GM23338 (cell line): ENCODE measurements around the gene C22orf39. TPM values are rescaled to one million over a fixed set of nuclear protein-coding genes. Genes with fewer than 3 reads are reported as not detected.

ENCODE experiments used
- ATAC-seq: fragments of 200-7000 bp; cut with Tn5 transposase; 3 replicates; pipeline ENCODE4 v1.9.1; 2020
- DNase-seq: peaks from one replicate; pipeline ENCODE4 v3.0.0-alpha.2; 2015; ENCODE audit warnings: low spot score
- H2AFZ ChIP-seq: fragments of 200-600 bp; sonication (generic); 2 replicates; pipeline ENCODE4 v1.8.0; 2016; ENCODE audit warnings: antibody characterized with exemption, mild to moderate bottlenecking, moderate library complexity
- H3F3A ChIP-seq: fragments of 200-600 bp; sonication (generic); replicated peaks from 2 replicates; pipeline ENCODE4 v1.8.0; 2017; ENCODE audit warnings: antibody characterized with exemption, mixed run types, low read depth
- H3K27ac ChIP-seq: fragments of 200-600 bp; sonication (generic); 2 replicates; pipeline ENCODE4 v1.6.1; 2016; ENCODE audit warnings: low read depth
- H3K27me3 ChIP-seq: fragments of 200-600 bp; sonication (generic); 2 replicates; pipeline ENCODE4 v1.8.0; 2016; ENCODE audit warnings: mild to moderate bottlenecking, mixed run types, moderate library complexity; ENCODE audit not compliant: insufficient read depth
- H3K36me3 ChIP-seq: fragments of 200-600 bp; sonication (generic); 2 replicates; pipeline ENCODE4 v1.8.0; 2016; ENCODE audit warnings: mild to moderate bottlenecking; ENCODE audit not compliant: insufficient read depth
- H3K4me1 ChIP-seq: fragments of 200-600 bp; sonication (generic); 2 replicates; pipeline ENCODE4 v1.8.0; 2016; ENCODE audit warnings: mild to moderate bottlenecking, moderate library complexity; ENCODE audit not compliant: insufficient read depth
- H3K4me2 ChIP-seq: fragments of 200-600 bp; sonication (generic); 2 replicates; pipeline ENCODE4 v1.7.1; 2017; ENCODE audit warnings: mixed run types
- H3K4me3 ChIP-seq: fragments of 200-600 bp; sonication (generic); 2 replicates; pipeline ENCODE4 v1.6.1; 2016; ENCODE audit warnings: mixed run types
- H3K79me2 ChIP-seq: fragments of 200-600 bp; sonication (generic); replicated peaks from 2 replicates; pipeline ENCODE4 v1.8.0; 2017; ENCODE audit warnings: mild to moderate bottlenecking; ENCODE audit not compliant: insufficient read depth
- H3K9me2 ChIP-seq: fragments of 200-600 bp; sonication (generic); 2 replicates; pipeline ENCODE4 v1.8.0; 2017; ENCODE audit not compliant: insufficient read depth
- H4K20me1 ChIP-seq: fragments of 200-600 bp; sonication (generic); replicated peaks from 2 replicates; pipeline ENCODE4 v1.8.0; 2017; ENCODE audit warnings: mild to moderate bottlenecking; ENCODE audit not compliant: insufficient read depth
- H3K27ac Mint-ChIP-seq: 2 replicates; pipeline ENCODE4 v1.8.0; 2020; ENCODE audit warnings: inconsistent platforms, mild to moderate bottlenecking, moderate library complexity, mixed read lengths
- H3K27me3 Mint-ChIP-seq: 3 replicates; pipeline ENCODE4 v1.8.0; 2022; ENCODE audit warnings: low read depth, mild to moderate bottlenecking, moderate library complexity, mixed read lengths, inconsistent platforms; ENCODE audit not compliant: insufficient read depth, poor library complexity
- H3K36me3 Mint-ChIP-seq: 3 replicates; pipeline ENCODE4 v1.8.0; 2021; ENCODE audit warnings: low read depth, mild to moderate bottlenecking, inconsistent platforms, moderate library complexity, mixed read lengths
- H3K4me1 Mint-ChIP-seq: 3 replicates; pipeline ENCODE4 v1.8.0; 2020; ENCODE audit warnings: mild to moderate bottlenecking, inconsistent platforms, mixed read lengths
- H3K4me3 Mint-ChIP-seq: 3 replicates; pipeline ENCODE4 v1.8.0; 2021; ENCODE audit warnings: moderate library complexity, mild to moderate bottlenecking, inconsistent platforms, mixed read lengths
- H3K9me3 Mint-ChIP-seq: 3 replicates; pipeline ENCODE4 v1.8.0; 2020; ENCODE audit warnings: moderate library complexity, mild to moderate bottlenecking, inconsistent platforms, mixed read lengths
- EZH2 ChIP-seq: fragments of 200-600 bp; sonication (generic); IDR thresholded peaks from one replicate; pipeline ENCODE4 v1.8.0; 2017; ENCODE audit warnings: antibody characterized with exemption, mild to moderate bottlenecking, low read depth; ENCODE audit not compliant: unreplicated experiment
- EZH2phosphoT487 ChIP-seq: fragments of 200-600 bp; sonication (generic); IDR thresholded peaks from one replicate; pipeline ENCODE4 v1.8.1; 2018; ENCODE audit warnings: antibody characterized with exemption; ENCODE audit not compliant: unreplicated experiment
- JUNB ChIP-seq: IDR thresholded peaks from one replicate; pipeline ENCODE4 v1.6.1; 2016; ENCODE audit warnings: antibody characterized with exemption; ENCODE audit not compliant: unreplicated experiment
- NANOG ChIP-seq: IDR thresholded peaks from 2 replicates; pipeline ENCODE4 v1.6.1; 2016; ENCODE audit warnings: antibody characterized with exemption, borderline replicate concordance
- POLR2AphosphoS5 ChIP-seq: IDR thresholded peaks from 2 replicates; pipeline ENCODE4 v1.6.1; 2016; ENCODE audit warnings: antibody characterized with exemption, low read depth
- STAT1 ChIP-seq: IDR thresholded peaks from one replicate; pipeline ENCODE4 v1.6.1; 2016; ENCODE audit warnings: antibody characterized with exemption; ENCODE audit not compliant: unreplicated experiment
- ZNF331 ChIP-seq: fragments of 250-450 bp; sonication (Bioruptor Pico); IDR thresholded peaks from 2 replicates; pipeline ENCODE4 v1.5.0; 2020; ENCODE audit warnings: low read depth, mild to moderate bottlenecking, moderate library complexity
- polyA plus RNA-seq: library from polyadenylated mRNA; unstranded; fragments of >200 nt; fragmentation: Nextera tagmentation; extraction: Ambion mirVana; gene quantifications from 2 replicates; pipeline ENCODE4 v1.2.1, GENCODE V29; 2016
- total RNA-seq: library from RNA; depleted of rRNA; stranded (reverse); fragments of >200 nt; shearing (Covaris generic); gene quantifications from 2 replicates; pipeline ENCODE4 v1.2.3, GENCODE V29; 2014
- TF ChIP-seq, protein P1 (sequence below), 2 experiments: fragments of 200-600 bp in 1 of 2; sonication (generic) in 1 of 2; conservative IDR thresholded peaks; 2 replicates each; pipeline versions ENCODE4 v1.5.1 to v1.6.1; 2016 to 2017; ENCODE audit warnings: antibody characterized with exemption in 2 of 2, low read depth in 2 of 2, mild to moderate bottlenecking in 2 of 2, moderate library complexity in 1 of 2
- TF ChIP-seq, protein P2 (sequence below): fragments of 250-450 bp; sonication (Bioruptor Pico); IDR thresholded peaks from 2 replicates; pipeline ENCODE4 v1.5.0; 2020; ENCODE audit warnings: mild to moderate bottlenecking, moderate library complexity
- TF ChIP-seq, protein P3 (sequence below): IDR thresholded peaks from 2 replicates; pipeline ENCODE4 v1.6.1; 2016; ENCODE audit warnings: antibody characterized with exemption

The C22orf39 gene
- total and polyA plus RNA-seq, 2 experiments from 2014 or later, result 37.4 to 40.2 TPM

DNA sequence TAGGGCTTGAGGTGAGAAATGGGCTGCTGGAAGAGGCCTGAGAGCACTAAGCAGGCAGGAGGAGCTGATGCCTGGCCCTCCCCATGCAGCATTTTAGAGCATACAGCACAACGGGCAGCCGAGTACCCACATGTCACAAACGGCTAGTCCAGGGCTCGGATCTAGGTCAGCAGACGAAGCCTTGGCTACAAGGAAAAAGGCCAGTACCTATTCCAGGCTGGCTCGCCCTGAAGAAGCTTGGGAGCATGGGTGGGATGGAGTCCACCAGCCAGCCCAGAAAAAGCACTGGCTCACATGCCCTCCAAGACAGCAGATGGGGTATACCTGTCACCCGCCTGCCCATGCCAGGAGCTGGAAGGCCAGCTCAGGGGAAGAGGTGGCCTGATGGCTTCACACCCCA lies 21.9 kb upstream of the C22orf39 start:
- H3K36me3 Mint-ChIP-seq, result peaks cover 86% of the 10 kb centered on the region
- no peak overlapping the region for H3K27ac ChIP-seq
- no peaks in the 10 kb centered on the region for H3F3A ChIP-seq
- peaks cover 39% of the 10 kb centered on the region for H3K36me3 ChIP-seq
- H3K27ac Mint-ChIP-seq, result no peak overlapping the region
- no peak for DNase-seq
- H3K79me2 ChIP-seq, result peaks cover 13% of the 10 kb centered on the region
- no peak for ATAC-seq
- no peaks in the 10 kb centered on the region for H3K4me1 ChIP-seq
- H3K4me3 ChIP-seq, result no peak overlapping the region
- no peaks in the 10 kb centered on the region for H3K27me3 Mint-ChIP-seq
- H2AFZ ChIP-seq, result no peak overlapping the region
- no peak overlapping the region for H3K4me2 ChIP-seq
- H3K9me2 ChIP-seq, result no peaks in the 10 kb centered on the region
- H3K4me1 Mint-ChIP-seq, result no peaks in the 10 kb centered on the region
- H3K27me3 ChIP-seq, result no peaks in the 10 kb centered on the region
- TF ChIP-seq, protein P1, sequence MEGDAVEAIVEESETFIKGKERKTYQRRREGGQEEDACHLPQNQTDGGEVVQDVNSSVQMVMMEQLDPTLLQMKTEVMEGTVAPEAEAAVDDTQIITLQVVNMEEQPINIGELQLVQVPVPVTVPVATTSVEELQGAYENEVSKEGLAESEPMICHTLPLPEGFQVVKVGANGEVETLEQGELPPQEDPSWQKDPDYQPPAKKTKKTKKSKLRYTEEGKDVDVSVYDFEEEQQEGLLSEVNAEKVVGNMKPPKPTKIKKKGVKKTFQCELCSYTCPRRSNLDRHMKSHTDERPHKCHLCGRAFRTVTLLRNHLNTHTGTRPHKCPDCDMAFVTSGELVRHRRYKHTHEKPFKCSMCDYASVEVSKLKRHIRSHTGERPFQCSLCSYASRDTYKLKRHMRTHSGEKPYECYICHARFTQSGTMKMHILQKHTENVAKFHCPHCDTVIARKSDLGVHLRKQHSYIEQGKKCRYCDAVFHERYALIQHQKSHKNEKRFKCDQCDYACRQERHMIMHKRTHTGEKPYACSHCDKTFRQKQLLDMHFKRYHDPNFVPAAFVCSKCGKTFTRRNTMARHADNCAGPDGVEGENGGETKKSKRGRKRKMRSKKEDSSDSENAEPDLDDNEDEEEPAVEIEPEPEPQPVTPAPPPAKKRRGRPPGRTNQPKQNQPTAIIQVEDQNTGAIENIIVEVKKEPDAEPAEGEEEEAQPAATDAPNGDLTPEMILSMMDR (conservative IDR thresholded peaks at IDR 0.05; ENCODE audit: low read depth in 2 of 2), result no peak
- no peaks in the 10 kb centered on the region for H3K9me3 Mint-ChIP-seq
- peaks cover 11% of the 10 kb centered on the region for H4K20me1 ChIP-seq
- no peak overlapping the region for H3K4me3 Mint-ChIP-seq

DNA sequence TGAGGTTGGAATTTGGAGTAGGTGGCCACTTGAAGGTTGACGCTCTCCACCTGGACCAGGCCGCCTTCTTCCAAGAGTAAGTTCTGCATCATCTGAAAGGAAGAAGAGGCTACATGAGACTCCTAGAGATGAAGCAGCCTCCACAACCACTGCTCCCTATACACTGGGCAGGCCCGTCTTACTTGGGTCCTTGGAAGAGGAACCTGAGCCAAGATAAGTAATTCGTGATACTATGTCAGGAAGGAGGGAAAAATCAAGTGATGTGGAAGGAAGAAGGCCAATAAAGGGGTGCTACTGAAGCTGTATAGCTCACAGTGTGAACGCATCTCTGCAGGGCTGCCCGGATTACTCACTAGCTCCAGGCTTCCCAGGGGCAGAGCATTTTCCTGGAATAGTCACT lies 20.4 kb upstream of the C22orf39 start:
- TF ChIP-seq ZNF331 (CRISPR knock-in tag), result no peak
- no peak for TF ChIP-seq STAT1
- TF ChIP-seq POLR2AphosphoS5, result no peak
- no peak for TF ChIP-seq JUNB
- TF ChIP-seq, protein P1 (conservative IDR thresholded peaks at IDR 0.05; ENCODE audit: low read depth in 2 of 2), result no peak
- TF ChIP-seq, protein P2, sequence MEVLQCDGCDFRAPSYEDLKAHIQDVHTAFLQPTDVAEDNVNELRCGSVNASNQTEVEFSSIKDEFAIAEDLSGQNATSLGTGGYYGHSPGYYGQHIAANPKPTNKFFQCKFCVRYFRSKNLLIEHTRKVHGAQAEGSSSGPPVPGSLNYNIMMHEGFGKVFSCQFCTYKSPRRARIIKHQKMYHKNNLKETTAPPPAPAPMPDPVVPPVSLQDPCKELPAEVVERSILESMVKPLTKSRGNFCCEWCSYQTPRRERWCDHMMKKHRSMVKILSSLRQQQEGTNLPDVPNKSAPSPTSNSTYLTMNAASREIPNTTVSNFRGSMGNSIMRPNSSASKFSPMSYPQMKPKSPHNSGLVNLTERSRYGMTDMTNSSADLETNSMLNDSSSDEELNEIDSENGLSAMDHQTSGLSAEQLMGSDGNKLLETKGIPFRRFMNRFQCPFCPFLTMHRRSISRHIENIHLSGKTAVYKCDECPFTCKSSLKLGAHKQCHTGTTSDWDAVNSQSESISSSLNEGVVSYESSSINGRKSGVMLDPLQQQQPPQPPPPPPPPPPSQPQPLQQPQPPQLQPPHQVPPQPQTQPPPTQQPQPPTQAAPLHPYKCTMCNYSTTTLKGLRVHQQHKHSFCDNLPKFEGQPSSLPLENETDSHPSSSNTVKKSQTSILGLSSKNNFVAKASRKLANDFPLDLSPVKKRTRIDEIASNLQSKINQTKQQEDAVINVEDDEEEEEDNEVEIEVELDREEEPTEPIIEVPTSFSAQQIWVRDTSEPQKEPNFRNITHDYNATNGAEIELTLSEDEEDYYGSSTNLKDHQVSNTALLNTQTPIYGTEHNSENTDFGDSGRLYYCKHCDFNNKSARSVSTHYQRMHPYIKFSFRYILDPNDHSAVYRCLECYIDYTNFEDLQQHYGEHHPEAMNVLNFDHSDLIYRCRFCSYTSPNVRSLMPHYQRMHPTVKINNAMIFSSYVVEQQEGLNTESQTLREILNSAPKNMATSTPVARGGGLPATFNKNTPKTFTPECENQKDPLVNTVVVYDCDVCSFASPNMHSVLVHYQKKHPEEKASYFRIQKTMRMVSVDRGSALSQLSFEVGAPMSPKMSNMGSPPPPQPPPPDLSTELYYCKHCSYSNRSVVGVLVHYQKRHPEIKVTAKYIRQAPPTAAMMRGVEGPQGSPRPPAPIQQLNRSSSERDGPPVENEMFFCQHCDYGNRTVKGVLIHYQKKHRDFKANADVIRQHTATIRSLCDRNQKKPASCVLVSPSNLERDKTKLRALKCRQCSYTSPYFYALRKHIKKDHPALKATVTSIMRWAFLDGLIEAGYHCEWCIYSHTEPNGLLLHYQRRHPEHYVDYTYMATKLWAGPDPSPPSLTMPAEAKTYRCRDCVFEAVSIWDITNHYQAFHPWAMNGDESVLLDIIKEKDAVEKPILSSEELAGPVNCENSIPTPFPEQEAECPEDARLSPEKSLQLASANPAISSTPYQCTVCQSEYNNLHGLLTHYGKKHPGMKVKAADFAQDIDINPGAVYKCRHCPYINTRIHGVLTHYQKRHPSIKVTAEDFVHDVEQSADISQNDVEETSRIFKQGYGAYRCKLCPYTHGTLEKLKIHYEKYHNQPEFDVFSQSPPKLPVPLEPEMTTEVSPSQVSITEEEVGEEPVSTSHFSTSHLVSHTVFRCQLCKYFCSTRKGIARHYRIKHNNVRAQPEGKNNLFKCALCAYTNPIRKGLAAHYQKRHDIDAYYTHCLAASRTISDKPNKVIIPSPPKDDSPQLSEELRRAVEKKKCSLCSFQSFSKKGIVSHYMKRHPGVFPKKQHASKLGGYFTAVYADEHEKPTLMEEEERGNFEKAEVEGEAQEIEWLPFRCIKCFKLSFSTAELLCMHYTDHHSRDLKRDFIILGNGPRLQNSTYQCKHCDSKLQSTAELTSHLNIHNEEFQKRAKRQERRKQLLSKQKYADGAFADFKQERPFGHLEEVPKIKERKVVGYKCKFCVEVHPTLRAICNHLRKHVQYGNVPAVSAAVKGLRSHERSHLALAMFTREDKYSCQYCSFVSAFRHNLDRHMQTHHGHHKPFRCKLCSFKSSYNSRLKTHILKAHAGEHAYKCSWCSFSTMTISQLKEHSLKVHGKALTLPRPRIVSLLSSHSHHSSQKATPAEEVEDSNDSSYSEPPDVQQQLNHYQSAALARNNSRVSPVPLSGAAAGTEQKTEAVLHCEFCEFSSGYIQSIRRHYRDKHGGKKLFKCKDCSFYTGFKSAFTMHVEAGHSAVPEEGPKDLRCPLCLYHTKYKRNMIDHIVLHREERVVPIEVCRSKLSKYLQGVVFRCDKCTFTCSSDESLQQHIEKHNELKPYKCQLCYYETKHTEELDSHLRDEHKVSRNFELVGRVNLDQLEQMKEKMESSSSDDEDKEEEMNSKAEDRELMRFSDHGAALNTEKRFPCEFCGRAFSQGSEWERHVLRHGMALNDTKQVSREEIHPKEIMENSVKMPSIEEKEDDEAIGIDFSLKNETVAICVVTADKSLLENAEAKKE (CRISPR knock-in tag), result no peak
- TF ChIP-seq, protein P3, sequence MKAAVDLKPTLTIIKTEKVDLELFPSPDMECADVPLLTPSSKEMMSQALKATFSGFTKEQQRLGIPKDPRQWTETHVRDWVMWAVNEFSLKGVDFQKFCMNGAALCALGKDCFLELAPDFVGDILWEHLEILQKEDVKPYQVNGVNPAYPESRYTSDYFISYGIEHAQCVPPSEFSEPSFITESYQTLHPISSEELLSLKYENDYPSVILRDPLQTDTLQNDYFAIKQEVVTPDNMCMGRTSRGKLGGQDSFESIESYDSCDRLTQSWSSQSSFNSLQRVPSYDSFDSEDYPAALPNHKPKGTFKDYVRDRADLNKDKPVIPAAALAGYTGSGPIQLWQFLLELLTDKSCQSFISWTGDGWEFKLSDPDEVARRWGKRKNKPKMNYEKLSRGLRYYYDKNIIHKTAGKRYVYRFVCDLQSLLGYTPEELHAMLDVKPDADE, result no peak
- TF ChIP-seq EZH2phosphoT487, result no peak
- no peak for TF ChIP-seq NANOG
- TF ChIP-seq EZH2, result no peak
- Histone ChIP-seq H3K4me2 (no peak overlapping the region), H3K36me3 (peaks cover 41% of the 10 kb centered on the region), H4K20me1 (peaks cover 11% of the 10 kb centered on the region), H3K79me2 (peaks cover under 1% of the 10 kb centered on the region; the same call in 1 of the 2 replicates), H3K4me1 (no peaks in the 10 kb centered on the region), H3K9me2 (no peaks in the 10 kb centered on the region), H3K27ac (no peak overlapping the region), H3K4me3 (no peak overlapping the region), H3K27me3 (no peaks in the 10 kb centered on the region), H3F3A (no peaks in the 10 kb centered on the region), H2AFZ (no peak overlapping the region)
- H3K4me1 Mint-ChIP-seq, result no peaks in the 10 kb centered on the region
- H3K27me3 Mint-ChIP-seq, result no peaks in the 10 kb centered on the region
- peaks cover 83% of the 10 kb centered on the region for H3K36me3 Mint-ChIP-seq
- H3K9me3 Mint-ChIP-seq, result no peaks in the 10 kb centered on the region
- no peak for ATAC-seq
- no peak for DNase-seq
- H3K27ac Mint-ChIP-seq, result no peak overlapping the region
- H3K4me3 Mint-ChIP-seq, result no peak overlapping the region
